HL-60 (cell line): ENCODE measurements around the gene STIP1.

Experiments used
- DNase-seq, 2 experiments: peaks; one replicate each; pipeline ENCODE4 v3.0.0-alpha.2; 2010 to 2020; ENCODE audit warnings: low read depth in 1 of 2, low spot score in 1 of 2
- H3K27ac ChIP-seq: fragments of 250-450 bp; sonication (Bioruptor Pico); replicated peaks from 2 replicates; pipeline ENCODE4 v1.5.1; 2020; ENCODE audit warnings: mild to moderate bottlenecking, moderate library complexity
- H3K27me3 ChIP-seq: fragments of 250-450 bp; sonication (Bioruptor Pico); 2 replicates; pipeline ENCODE4 v1.5.1; 2021; ENCODE audit warnings: mild to moderate bottlenecking, moderate library complexity; ENCODE audit not compliant: insufficient read depth, poor library complexity, severe bottlenecking
- H3K4me3 ChIP-seq: replicated peaks from 2 replicates; pipeline ENCODE4 v1.5.1; 2011; ENCODE audit warnings: mild to moderate bottlenecking, control low read depth, low read length; ENCODE audit not compliant: insufficient read depth
- CTCF ChIP-seq: IDR thresholded peaks from one replicate; pipeline ENCODE4 v1.5.1; 2011; ENCODE audit warnings: low read length, control low read depth, inconsistent platforms; ENCODE audit not compliant: insufficient read depth
- GABPA ChIP-seq: IDR thresholded peaks from 2 replicates; pipeline ENCODE4 v1.6.1; 2012; ENCODE audit warnings: low read depth
- POLR2AphosphoS5 ChIP-seq: IDR thresholded peaks from 2 replicates; pipeline ENCODE4 v1.6.1; 2012; ENCODE audit warnings: low read depth
- REST ChIP-seq: IDR thresholded peaks from 2 replicates; pipeline ENCODE4 v1.6.1; 2012; ENCODE audit warnings: low read depth; ENCODE audit not compliant: insufficient replicate concordance
- SPI1 ChIP-seq: IDR thresholded peaks from 2 replicates; pipeline ENCODE4 v1.6.1; 2012; ENCODE audit warnings: low read depth, mild to moderate bottlenecking, borderline replicate concordance

The STIP1 gene

GRCh38 chr11:64196626-64197025, 10.7 kb downstream of the STIP1 start:
- Histone ChIP-seq H3K4me3 (no peak overlapping the region), H3K27ac (no peak overlapping the region), H3K27me3 (no peaks in the 10 kb centered on the region)
- TF ChIP-seq POLR2AphosphoS5 (no peak), CTCF (no peak), REST (no peak), GABPA (no peak), SPI1 (no peak)
- no peak for DNase-seq

DNA sequence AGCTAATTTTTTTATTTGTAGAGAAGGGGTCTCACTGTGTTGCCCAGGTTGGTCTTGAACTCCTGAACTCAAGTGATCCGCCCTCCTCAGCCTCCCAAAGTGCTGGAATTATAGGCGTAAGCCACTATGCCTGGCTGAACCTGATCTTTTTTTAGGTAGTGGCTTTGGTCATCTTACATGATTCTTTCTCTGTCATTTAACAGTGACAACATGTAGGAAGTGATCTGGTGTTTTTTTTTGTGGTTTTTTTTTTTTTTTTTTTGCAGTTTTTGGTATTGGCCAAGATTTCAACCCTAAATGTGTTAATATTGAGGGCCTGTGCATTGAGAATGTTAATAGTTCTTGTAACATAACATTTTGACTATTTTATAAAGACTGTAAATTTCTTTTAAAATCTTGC, 12.5 kb downstream of the STIP1 start:
- no peak for DNase-seq
- H3K4me3 ChIP-seq: no peak overlapping the region
- H3K27me3 ChIP-seq: no peaks in the 10 kb centered on the region
- no peak for TF ChIP-seq GABPA
- TF ChIP-seq POLR2AphosphoS5: no peak
- no peak for TF ChIP-seq CTCF
- TF ChIP-seq SPI1: no peak
- no peak for TF ChIP-seq REST
- H3K27ac ChIP-seq: no peak overlapping the region

DNA sequence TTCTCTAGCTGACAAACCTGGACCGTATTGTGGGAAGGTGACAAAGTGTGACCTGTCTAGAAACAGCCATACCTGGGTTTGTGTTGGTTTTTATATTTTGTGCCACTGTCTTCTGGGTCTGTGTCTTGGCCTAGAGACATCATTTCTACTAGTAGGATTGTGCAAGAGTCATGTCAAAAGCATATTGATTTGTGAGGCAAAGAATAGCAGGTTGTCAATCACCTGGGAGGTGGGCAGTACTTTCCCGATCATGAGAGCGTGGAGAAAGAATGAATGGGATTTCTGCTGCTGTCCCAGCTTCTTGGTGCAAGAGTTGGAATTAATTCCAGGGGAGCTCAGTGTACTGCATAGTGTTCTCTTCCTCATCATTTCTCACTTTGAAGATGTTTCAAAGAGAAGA, 15.6 kb downstream of the STIP1 start:
- H3K27ac ChIP-seq: no peak overlapping the region
- H3K4me3 ChIP-seq: no peak overlapping the region
- DNase-seq: no peak
- no peaks in the 10 kb centered on the region for H3K27me3 ChIP-seq
- TF ChIP-seq REST: no peak
- no peak for TF ChIP-seq GABPA
- TF ChIP-seq CTCF: no peak
- TF ChIP-seq POLR2AphosphoS5: no peak
- TF ChIP-seq SPI1: no peak
